Neural progenitor cell (in vitro differentiated cells): Measurements from ENCODE around the gene FAM174B. TPM values are rescaled to one million over a fixed set of nuclear protein-coding genes. Genes with fewer than 3 reads are reported as not detected.

Experiments used
- DNase-seq: peaks from one replicate; pipeline ENCODE4 v3.0.0-alpha.2; 2016; ENCODE audit warnings: low spot score
- H2AFZ ChIP-seq: fragments of 200-600 bp; sonication (generic); replicated peaks from 2 replicates; pipeline ENCODE4 v1.6.1; 2016; ENCODE audit warnings: antibody characterized with exemption
- H3F3A ChIP-seq: fragments of 200-600 bp; sonication (generic); 2 replicates; pipeline ENCODE4 v1.6.1; 2016; ENCODE audit warnings: antibody characterized with exemption, low read depth
- H3K27ac ChIP-seq: fragments of 200-600 bp; sonication (generic); 2 replicates; pipeline ENCODE4 v1.5.1; 2016; ENCODE audit warnings: mild to moderate bottlenecking
- H3K27me3 ChIP-seq: fragments of 200-600 bp; sonication (generic); 2 replicates; pipeline ENCODE4 v1.6.1; 2016; ENCODE audit warnings: mild to moderate bottlenecking, moderate library complexity
- H3K36me3 ChIP-seq: fragments of 200-600 bp; sonication (generic); 2 replicates; pipeline ENCODE4 v1.5.1; 2016
- H3K4me1 ChIP-seq: fragments of 200-600 bp; sonication (generic); 2 replicates; pipeline ENCODE4 v1.6.1; 2016; ENCODE audit warnings: mixed run types
- H3K4me2 ChIP-seq: fragments of 200-600 bp; sonication (generic); 2 replicates; pipeline ENCODE4 v1.6.1; 2016
- H3K4me3 ChIP-seq: fragments of 200-600 bp; sonication (generic); 2 replicates; pipeline ENCODE4 v1.5.1; 2016
- H3K79me2 ChIP-seq: fragments of 200-600 bp; sonication (generic); 2 replicates; pipeline ENCODE4 v1.6.1; 2016; ENCODE audit warnings: low read depth
- H3K9ac ChIP-seq: fragments of 200-600 bp; sonication (generic); 2 replicates; pipeline ENCODE4 v1.6.1; 2016
- H3K9me3 ChIP-seq: fragments of 200-600 bp; sonication (generic); 2 replicates; pipeline ENCODE4 v1.5.1; 2016; ENCODE audit warnings: low read depth
- H4K20me1 ChIP-seq: fragments of 200-600 bp; sonication (generic); 2 replicates; pipeline ENCODE4 v1.6.1; 2016; ENCODE audit warnings: low read depth
- H3K27ac Mint-ChIP-seq: 3 replicates; pipeline ENCODE4 v1.8.0; 2021; ENCODE audit warnings: mixed read lengths
- H3K27me3 Mint-ChIP-seq: 2 replicates; pipeline ENCODE4 v1.8.0; 2022; ENCODE audit warnings: low read depth, mild to moderate bottlenecking, inconsistent platforms, moderate library complexity, mixed read lengths; ENCODE audit not compliant: insufficient read depth
- H3K36me3 Mint-ChIP-seq: 3 replicates; pipeline ENCODE4 v1.8.0; 2021; ENCODE audit warnings: mixed read lengths
- H3K4me1 Mint-ChIP-seq: 3 replicates; pipeline ENCODE4 v1.8.0; 2021; ENCODE audit warnings: mixed read lengths
- H3K4me3 Mint-ChIP-seq: 3 replicates; pipeline ENCODE4 v1.8.0; 2021; ENCODE audit warnings: mild to moderate bottlenecking, moderate library complexity, mixed read lengths
- H3K9me3 Mint-ChIP-seq: 3 replicates; pipeline ENCODE4 v1.8.0; 2020; ENCODE audit warnings: mixed read lengths
- CTCF ChIP-seq: fragments of 200-600 bp; sonication (generic); IDR thresholded peaks from 2 replicates; pipeline ENCODE4 v1.5.1; 2017; ENCODE audit warnings: antibody characterized with exemption, mild to moderate bottlenecking
- EZH2 ChIP-seq: fragments of 200-600 bp; sonication (generic); IDR thresholded peaks from 2 replicates; pipeline ENCODE4 v1.6.1; 2017; ENCODE audit warnings: antibody characterized with exemption, mild to moderate bottlenecking, moderate library complexity
- EZH2phosphoT487 ChIP-seq: fragments of 200-600 bp; sonication (generic); IDR thresholded peaks from 2 replicates; pipeline ENCODE4 v1.6.1; 2017; ENCODE audit warnings: antibody characterized with exemption
- total RNA-seq: library from RNA; depleted of rRNA; stranded (reverse); fragments of >200 nt; gene quantifications from 2 replicates; pipeline ENCODE4 v1.2.3, GENCODE V29; 2015; ENCODE audit warnings: low replicate concordance

FAM174B gene
- total RNA-seq, 1 donor from 2014 or later = 8.6 TPM

GRCh38 chr15:92682741-92683510 is 27.4 kb upstream of the FAM174B start:
- H3K4me1 Mint-ChIP-seq = peaks cover 3% of the 10 kb centered on the region
- no peak overlapping the region for H3K27ac Mint-ChIP-seq
- Histone ChIP-seq H3K27me3 (no peaks in the 10 kb centered on the region), H3F3A (no peaks in the 10 kb centered on the region), H2AFZ (no peak overlapping the region), H3K27ac (no peak overlapping the region), H3K4me1 (no peaks in the 10 kb centered on the region), H3K4me3 (no peak overlapping the region), H3K9ac (no peak overlapping the region), H3K36me3 (no peaks in the 10 kb centered on the region), H3K4me2 (no peak overlapping the region), H4K20me1 (no peaks in the 10 kb centered on the region), H3K9me3 (no peaks in the 10 kb centered on the region), H3K79me2 (no peaks in the 10 kb centered on the region)
- H3K36me3 Mint-ChIP-seq = no peaks in the 10 kb centered on the region
- no peak for TF ChIP-seq CTCF
- TF ChIP-seq EZH2phosphoT487 = no peak
- no peak for TF ChIP-seq EZH2
- H3K4me3 Mint-ChIP-seq = no peak overlapping the region
- DNase-seq = no peak
- peaks cover 3% of the 10 kb centered on the region for H3K9me3 Mint-ChIP-seq
- H3K27me3 Mint-ChIP-seq = no peaks in the 10 kb centered on the region

- Mint-ChIP-seq H3K27me3 (no peaks in the 10 kb centered on the region), H3K9me3 (no peaks in the 10 kb centered on the region), H3K4me3 (no peak overlapping the region), H3K36me3 (no peaks in the 10 kb centered on the region), H3K4me1 (peaks cover 5% of the 10 kb centered on the region), H3K27ac (no peak overlapping the region)
- Histone ChIP-seq H4K20me1 (no peaks in the 10 kb centered on the region), H3K79me2 (no peaks in the 10 kb centered on the region), H3K9me3 (no peaks in the 10 kb centered on the region), H3K9ac (no peak overlapping the region), H3K36me3 (no peaks in the 10 kb centered on the region), H3K4me1 (no peaks in the 10 kb centered on the region), H3F3A (no peaks in the 10 kb centered on the region), H3K4me3 (no peak overlapping the region), H3K27ac (no peak overlapping the region), H2AFZ (no peak overlapping the region), H3K27me3 (no peaks in the 10 kb centered on the region), H3K4me2 (no peak overlapping the region)
- no peak for DNase-seq
- TF ChIP-seq EZH2phosphoT487 (no peak), CTCF (no peak), EZH2 (no peak)
These were observed 25.6 kb upstream of the FAM174B start for GRCh38 chr15:92681141-92681631.

- Histone ChIP-seq H2AFZ (no peak overlapping the region), H3K36me3 (no peaks in the 10 kb centered on the region), H3K27me3 (peaks cover 8% of the 10 kb centered on the region), H3K9ac (no peak overlapping the region), H3K27ac (no peak overlapping the region), H3K4me2 (no peak overlapping the region), H3K79me2 (no peaks in the 10 kb centered on the region), H3K4me1 (peaks cover 5% of the 10 kb centered on the region), H3F3A (peaks cover under 1% of the 10 kb centered on the region), H3K9me3 (no peaks in the 10 kb centered on the region), H4K20me1 (no peaks in the 10 kb centered on the region), H3K4me3 (no peak overlapping the region)
- Mint-ChIP-seq H3K27ac (no peak overlapping the region), H3K4me1 (peaks cover 9% of the 10 kb centered on the region), H3K36me3 (no peaks in the 10 kb centered on the region), H3K9me3 (no peaks in the 10 kb centered on the region), H3K4me3 (no peak overlapping the region), H3K27me3 (no peaks in the 10 kb centered on the region)
- no peak for DNase-seq
- no peak for TF ChIP-seq EZH2phosphoT487
- TF ChIP-seq CTCF = no peak
- no peak for TF ChIP-seq EZH2
These were observed 22.4 kb upstream of the FAM174B start for GRCh38 chr15:92677999-92678398.
